ELR (cell line): ENCODE results near the gene RBM42.
"Not testable (repeated sequence)": the region's sequence is repeated elsewhere in the genome, so short reads cannot be mapped to it uniquely, and the experiment has no call there.

ENCODE experiments used
- DNase-seq: peaks from one replicate; pipeline ENCODE4 v3.0.0-alpha.2; 2015; ENCODE audit warnings: low read depth

RBM42 gene

GRCh38 chr19:35654828-35655227, 26.0 kb downstream of the RBM42 start:
- DNase-seq = not testable (repeated sequence)

GRCh38 chr19:35655600-35655999, 26.8 kb downstream of the RBM42 start:
- DNase-seq = no peak

- DNase-seq = no peak
These were observed 27.9 kb downstream of the RBM42 start for GRCh38 chr19:35656700-35657099.

GRCh38 chr19:35657904-35658700, 29.3 kb downstream of the RBM42 start:
- DNase-seq = peak; percentile 53

GRCh38 chr19:35661995-35662340, 33.1 kb downstream of the RBM42 start:
- no peak for DNase-seq

GRCh38 chr19:35663981-35664380, 35.1 kb downstream of the RBM42 start:
- no peak for DNase-seq

- no peak for DNase-seq
These were observed 36.3 kb downstream of the RBM42 start for GRCh38 chr19:35665157-35665556.

GRCh38 chr19:35665604-35666003, 36.8 kb downstream of the RBM42 start:
- DNase-seq = no peak

- no peak for DNase-seq
These were observed 37.5 kb downstream of the RBM42 start, which contains the start of gene UPK1A for GRCh38 chr19:35666251-35666913. TSS of gene UPK1A (plus strand) at chr19:35666517. CDS start at chr19:35666813, 296 bp downstream.

GRCh38 chr19:35669566-35669965, 40.7 kb downstream of the RBM42 start:
- no peak for DNase-seq

GRCh38 chr19:35669974-35670373, 41.1 kb downstream of the RBM42 start:
- DNase-seq = no peak

GRCh38 chr19:35670686-35671085, 41.9 kb downstream of the RBM42 start:
- no peak for DNase-seq

GRCh38 chr19:35671818-35672217, 43.0 kb downstream of the RBM42 start:
- DNase-seq = no peak

- peak; percentile 89 for DNase-seq
These were observed 44.4 kb downstream of the RBM42 start for GRCh38 chr19:35673121-35673804.

GRCh38 chr19:35675589-35676140, 46.8 kb downstream of the RBM42 start:
- DNase-seq = no peak
